GM12878 (cell line): ENCODE results near the gene PPP4R4. TPM values are rescaled to one million over a fixed set of nuclear protein-coding genes. Genes with fewer than 3 reads are reported as not detected.

Source experiments
- ATAC-seq: fragments of 200-7000 bp; cut with Tn5 transposase; 3 replicates; pipeline ENCODE4 v1.9.1; 2020; ENCODE audit warnings: mild to moderate bottlenecking, moderate library complexity
- BruUV-seq: library from RNA; stranded (reverse); fragments of 400-500 nt; replicated peaks from 2 replicates; lab custom pipeline; 2021; lab: Mats Ljungman, UMichigan
- CTCF ChIA-PET: fragments of 300-600 bp; sonication (Branson Sonifier 250); formaldehyde crosslinking; extraction: SDS; loops from one replicate; lab custom pipeline; 2021; ENCODE audit warnings: inconsistent platforms; lab: Yijun Ruan, JAX
- POLR2A ChIA-PET: fragments of 350-600 bp; formaldehyde crosslinking; extraction: SDS; loops from one replicate; lab custom pipeline; 2021; ENCODE audit warnings: inconsistent platforms; lab: Charles Lee
- RAD21 ChIA-PET: fragments of 300-600 bp; sonication (Branson Sonifier 250); formaldehyde crosslinking; loops from one replicate; lab custom pipeline; 2023; ENCODE audit warnings: antibody characterized with exemption; ENCODE audit not compliant: unreplicated experiment; lab: Charles Lee
- SMC1A ChIA-PET: fragments of 300-600 bp; sonication (Branson Sonifier 250); formaldehyde crosslinking; loops from one replicate; lab custom pipeline; 2023; ENCODE audit not compliant: unreplicated experiment, uncharacterized antibody; lab: Charles Lee
- DNase-seq: peaks from one replicate; pipeline ENCODE4 v3.0.0-alpha.2; 2011; ENCODE audit warnings: low read depth, low spot score
- FAIRE-seq: peaks from 3 replicates; lab custom pipeline; 2011; peaks lifted over from hg19 to GRCh38; lab: Jason Lieb, UNC
- H2AFZ ChIP-seq: 2 replicates; pipeline ENCODE4 v1.6.0; 2011; ENCODE audit warnings: low read depth, low read length, control low read depth; ENCODE audit not compliant: control insufficient read depth
- H3K27ac ChIP-seq: 2 replicates; pipeline ENCODE4 v1.5.1; 2011; ENCODE audit warnings: control low read depth; ENCODE audit not compliant: control insufficient read depth, insufficient read depth
- H3K27me3 ChIP-seq, 2 experiments: replicated peaks in 1 of 2; 2 replicates each; pipeline versions ENCODE4 v1.6.0 to v1.6.1; 2011; ENCODE audit warnings: low read length in 1 of 2; ENCODE audit not compliant: control insufficient read depth in 2 of 2, insufficient read depth in 2 of 2
- H3K36me3 ChIP-seq, 2 experiments: 2 replicates each; pipeline ENCODE4 v1.5.1; 2011; ENCODE audit warnings: low read length in 1 of 2; ENCODE audit not compliant: control insufficient read depth in 2 of 2, insufficient read depth in 2 of 2
- H3K4me1 ChIP-seq: 2 replicates; pipeline ENCODE4 v1.6.1; 2011; ENCODE audit warnings: mild to moderate bottlenecking, low read length, moderate library complexity, mixed read lengths; ENCODE audit not compliant: control insufficient read depth, insufficient read depth
- H3K4me2 ChIP-seq: 2 replicates; pipeline ENCODE4 v1.6.0; 2011; ENCODE audit warnings: control low read depth; ENCODE audit not compliant: control insufficient read depth, insufficient read depth
- H3K4me3 ChIP-seq: fragments of 200-600 bp; sonication (generic); 2 replicates; pipeline ENCODE4 v1.5.1; 2016
- H3K79me2 ChIP-seq: 2 replicates; pipeline ENCODE4 v1.6.0; 2011; ENCODE audit warnings: low read length; ENCODE audit not compliant: control insufficient read depth, insufficient read depth
- H3K9ac ChIP-seq: 2 replicates; pipeline ENCODE4 v1.8.0; 2011; ENCODE audit warnings: low read length, control low read depth, mixed read lengths; ENCODE audit not compliant: control insufficient read depth, insufficient read depth
- H3K9me3 ChIP-seq: replicated peaks from 3 replicates; pipeline ENCODE4 v1.5.1; 2011; ENCODE audit warnings: mild to moderate bottlenecking, low read length; ENCODE audit not compliant: control insufficient read depth, insufficient read depth
- H4K20me1 ChIP-seq: 2 replicates; pipeline ENCODE4 v1.6.0; 2011; ENCODE audit not compliant: control insufficient read depth, insufficient read depth
- JUND ChIP-seq: IDR thresholded peaks from 2 replicates; pipeline ENCODE4 v1.6.1; 2012; ENCODE audit warnings: low read depth, mild to moderate bottlenecking, low read length, improper control_type of control experiment, moderate library complexity
- MTA2 ChIP-seq: fragments of 450-650 bp; IDR thresholded peaks from 2 replicates; pipeline ENCODE4 v1.6.1; 2016; ENCODE audit warnings: low read depth, mild to moderate bottlenecking, moderate library complexity
- NFYA ChIP-seq: IDR thresholded peaks from 2 replicates; pipeline ENCODE4 v1.6.1; 2011; ENCODE audit warnings: low read depth, mild to moderate bottlenecking, low read length, improper control_type of control experiment, borderline replicate concordance
- NRF1 ChIP-seq: conservative IDR thresholded peaks from 2 replicates; pipeline ENCODE4 v1.6.1; 2011; ENCODE audit warnings: mild to moderate bottlenecking, low read depth, low read length, improper control_type of control experiment
- SIN3A ChIP-seq: IDR thresholded peaks from 2 replicates; pipeline ENCODE4 v1.6.1; 2012; ENCODE audit warnings: low read depth, low read length, improper control_type of control experiment
- SMAD5 ChIP-seq: IDR thresholded peaks from 2 replicates; pipeline ENCODE4 v1.6.1; 2016; ENCODE audit warnings: antibody characterized with exemption, low read depth
- ZBTB33 ChIP-seq: fragments of 450-650 bp; IDR thresholded peaks from 2 replicates; pipeline ENCODE4 v1.6.1; 2017; ENCODE audit warnings: mild to moderate bottlenecking
- ZNF24 ChIP-seq: fragments of 450-650 bp; IDR thresholded peaks from 2 replicates; pipeline ENCODE4 v1.6.1; 2017; ENCODE audit warnings: antibody characterized with exemption, mild to moderate bottlenecking
- WGBS: methylation state at CpG from one replicate; pipeline ENCODE4 v1.1.6; 2016; ENCODE audit warnings: low lambda C conversion rate; ENCODE audit not compliant: insufficient replicate concordance, insufficient coverage; ENCODE audit errors: missing lambda C conversion rate; 5-methylcytosine and 5-hydroxymethylcytosine counted together
- in situ Hi-C: fragments of 300-500 bp; cut with MboI; formaldehyde crosslinking; loops from 9 replicates; pipeline ENCODE4 v1.14.3; 2018; ENCODE audit warnings: mixed read lengths
- intact Hi-C: fragments of 100-400 bp; cut with micrococcal nuclease; formaldehyde crosslinking; loops from one replicate; pipeline ENCODE4 v1.14.2; 2022; ENCODE audit not compliant: unreplicated experiment
- polyA plus RNA-seq, 11 experiments: library from polyadenylated mRNA; depleted of rRNA in 4 of 11; unstranded in 6 of 11; stranded (reverse) in 5 of 11; fragments of >200 nt; fragmentation: Nextera tagmentation in 4 of 11; fragmentation: Illumina TruSeq in 1 of 11; extraction: Ambion mirVana in 4 of 11; extraction: Trizol in 1 of 11; gene quantifications; 1 replicate in 1 of 11; 2 replicates in 10 of 11; pipeline versions ENCODE4 v1.2.1 to v1.2.3, GENCODE V29; 2011 to 2016; ENCODE audit warnings: inconsistent platforms in 2 of 11, missing spikeins in 2 of 11, low read depth in 1 of 11
- total RNA-seq, 4 experiments: library from RNA; depleted of rRNA in 3 of 4; stranded (reverse); fragments of >200 nt in 3 of 4; fragmentation: Illumina TruSeq in 1 of 4; extraction: Trizol in 1 of 4; gene quantifications; 2 replicates each; pipeline versions ENCODE4 v1.2.1 to v1.2.3, GENCODE V29; 2013 to 2021

PPP4R4 gene
- total and polyA plus RNA-seq, 10 of the 15 experiments (the other 5 are each of a cell fraction or from before 2014, with no cell fraction given): 0.01 to 0.13 (median 0.08) TPM; not detected in 4

- TF ChIP-seq SIN3A: no peak
These were observed 47.8 kb upstream of the PPP4R4 start (continued) for GRCh38 chr14:94126419-94126677.

- H3K9me3 ChIP-seq: no peaks in the 10 kb centered on the region
- in situ Hi-C loops: no loop called here
- intact Hi-C loops: no loop called here
- H3K36me3 ChIP-seq: no peaks in the 10 kb centered on the region; a peak in 1 of 4 replicates
- no peak overlapping the region for H3K9ac ChIP-seq
- peaks cover 10% of the 10 kb centered on the region; the same call in 1 of the 2 replicates for H3K4me1 ChIP-seq
- no peak for FAIRE-seq
- WGBS: 97% methylated on average over 5 of the region's 5 CpGs
- no peak overlapping the region for H3K27ac ChIP-seq
- no peaks in the 10 kb centered on the region for H4K20me1 ChIP-seq
- H3K79me2 ChIP-seq: no peaks in the 10 kb centered on the region
- H3K4me2 ChIP-seq: no peak overlapping the region
- CTCF ChIA-PET: interaction anchor here (3.3 kb wide), 1 partner anchor 10 kb away, joined by 13 read pairs; no protein-coding TSS in a partner anchor
- SMC1A ChIA-PET: interaction anchor here (1.1 kb wide), 1 partner anchor 10 kb away, joined by 4 read pairs; no protein-coding TSS in a partner anchor
- no peak overlapping the region for H3K4me3 ChIP-seq
- POLR2A ChIA-PET: no interaction called here
- peaks cover 0 to 4% of the 10 kb centered on the region in 2 experiments; a peak in 1 of 4 replicates for H3K27me3 ChIP-seq
- no peak for DNase-seq
- H2AFZ ChIP-seq: no peak overlapping the region
- RAD21 ChIA-PET: interaction anchor here (1.0 kb wide), 1 partner anchor 90 kb away, joined by 3 read pairs; no protein-coding TSS in a partner anchor
- BruUV-seq: no TSS peak
- no peak for TF ChIP-seq ZNF24
- TF ChIP-seq NRF1: no peak
- no peak for TF ChIP-seq MTA2
- TF ChIP-seq JUND: no peak
- no peak for TF ChIP-seq ZBTB33
- no peak for TF ChIP-seq NFYA
- TF ChIP-seq SMAD5: no peak
- no peak for ATAC-seq
These were observed 47.3 kb upstream of the PPP4R4 start for GRCh38 chr14:94126800-94127199.
